GM12873 (cell line): ENCODE measurements around the gene CALY.

ENCODE experiments used
- CTCF ChIP-seq: IDR thresholded peaks from 2 replicates; pipeline ENCODE4 v1.5.1; 2012; ENCODE audit warnings: low read depth, mild to moderate bottlenecking, moderate library complexity, low read length, control low read depth; ENCODE audit not compliant: insufficient read depth; ENCODE audit errors: missing control alignments

CALY gene

GRCh38 chr10:133337370-133337725 lies 652 bp upstream of the CALY start:
- no peak for TF ChIP-seq CTCF

GRCh38 chr10:133336118-133336576 lies 549 bp downstream of the CALY start:
- TF ChIP-seq CTCF: no peak

DNA sequence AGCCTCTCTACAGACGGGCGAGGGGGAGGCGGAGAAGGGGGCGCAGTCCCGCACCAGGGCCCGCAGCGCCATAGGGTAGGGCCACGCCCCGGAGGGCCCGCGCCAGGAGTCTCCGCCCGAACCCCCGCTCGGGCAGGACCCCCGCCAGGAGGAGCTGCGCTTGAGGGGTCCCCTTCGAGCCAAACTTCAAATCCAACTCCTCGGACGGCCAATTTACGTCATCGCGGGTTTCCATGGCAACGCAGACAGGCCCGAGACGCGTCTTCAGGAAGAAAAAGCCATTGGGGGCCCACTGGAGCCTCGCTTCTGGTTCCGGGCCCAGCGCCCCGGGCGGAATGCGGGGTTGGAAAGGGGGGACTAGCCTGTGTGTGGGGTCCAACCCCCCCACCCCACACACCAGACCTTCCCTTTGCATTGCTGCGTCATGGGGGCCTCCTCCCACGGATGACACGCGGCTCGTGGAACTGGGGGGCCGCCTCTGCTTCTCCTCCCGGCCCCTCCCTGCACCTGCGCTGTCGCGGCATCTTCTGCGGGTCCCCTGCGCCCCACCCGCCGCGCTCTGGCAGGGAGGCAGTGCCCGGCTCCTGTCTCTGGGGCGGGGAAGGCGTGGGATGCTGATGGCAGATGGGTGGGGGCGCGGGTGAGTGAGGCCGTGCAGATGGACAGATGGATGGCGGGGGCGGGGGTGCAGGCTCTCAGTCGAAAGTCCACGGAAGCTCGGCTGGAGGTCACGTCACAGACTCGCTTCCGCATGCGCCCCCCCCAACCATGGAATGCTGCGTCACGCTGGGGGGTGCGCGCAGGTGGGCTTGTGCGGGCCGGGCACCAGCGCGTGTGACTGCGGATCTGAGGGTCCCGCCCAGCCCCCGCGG lies 1.2 kb downstream of the CALY start:
- no peak for TF ChIP-seq CTCF

DNA sequence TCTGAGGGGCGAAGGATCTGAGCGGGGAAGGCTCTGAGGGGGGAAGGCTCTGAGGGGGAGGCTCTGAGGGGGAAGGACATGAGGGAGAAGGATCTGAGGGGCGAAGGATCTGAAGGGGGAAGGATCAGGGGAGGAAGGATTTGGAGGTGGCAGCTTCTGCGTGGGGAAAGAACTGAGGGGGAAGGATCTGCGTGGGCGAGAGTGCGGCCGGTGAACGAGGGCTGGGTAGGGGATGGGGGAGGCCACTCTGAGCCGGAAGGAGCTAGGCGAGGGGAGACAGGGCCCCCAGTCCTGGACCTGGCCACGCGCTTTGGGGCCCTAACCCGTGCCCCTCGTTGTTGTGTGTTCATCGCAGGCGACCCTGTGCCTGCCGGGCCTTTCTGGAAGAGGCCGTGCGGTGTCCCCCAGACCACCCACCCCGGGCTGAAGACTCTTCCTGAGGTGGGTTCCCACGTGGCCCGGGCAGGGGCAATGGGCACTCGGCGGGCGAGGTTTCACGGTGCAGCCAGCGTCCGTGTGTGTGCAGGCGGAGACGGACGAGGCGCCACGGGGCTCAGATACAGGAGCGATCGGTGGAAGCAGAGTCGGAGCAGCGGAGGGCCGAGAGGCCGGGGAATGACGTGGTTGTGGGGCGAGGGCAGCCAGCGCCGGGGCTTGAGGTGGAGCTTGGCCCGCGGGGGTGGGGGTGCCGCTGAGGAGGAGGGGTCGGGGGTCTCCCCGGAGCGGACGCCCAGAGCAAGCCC lies 2.0 kb downstream of the CALY start:
- no peak for TF ChIP-seq CTCF

- TF ChIP-seq CTCF: no peak
Observed at GRCh38 chr10:133332936-133333699, 3.6 kb downstream of the CALY start.

- peak; percentile 89 for TF ChIP-seq CTCF
Observed at GRCh38 chr10:133329491-133330202, 7.0 kb downstream of the CALY start.
